Esophagus squamous epithelium (tissue), 5 donors: Measurements from ENCODE around the gene THYN1. TPM values are rescaled to one million over a fixed set of nuclear protein-coding genes. Genes with fewer than 3 reads are reported as not detected.

Source experiments
- DNase-seq: peaks from one replicate; lab custom pipeline; 2025; lab: John Stamatoyannopoulos, UW
- H3K27ac ChIP-seq, 4 donors: fragments of 200-600 bp; sonication (generic); one replicate each; pipeline ENCODE4 v1.5.1; 2016 to 2019; ENCODE audit warnings: mild to moderate bottlenecking in 1 of 4
- H3K27me3 ChIP-seq, 4 donors: fragments of 200-600 bp; sonication (generic); 1 replicate in 3 of 4; 2 replicates in 1 of 4; pipeline versions ENCODE4 v1.5.1 to v1.6.0; 2017 to 2021; ENCODE audit warnings: antibody characterized with exemption in 1 of 4
- H3K36me3 ChIP-seq, 3 donors: fragments of 200-600 bp; sonication (generic); one replicate each; pipeline ENCODE4 v1.5.1; 2016 to 2019
- H3K4me1 ChIP-seq, 3 donors: fragments of 200-600 bp; sonication (generic); one replicate each; pipeline ENCODE4 v1.5.1; 2017 to 2019
- H3K4me3 ChIP-seq, 4 donors: fragments of 200-600 bp; sonication (generic); 1 replicate in 3 of 4; 2 replicates in 1 of 4; pipeline ENCODE4 v1.5.1; 2016 to 2019; ENCODE audit warnings: mild to moderate bottlenecking in 2 of 4, moderate library complexity in 1 of 4
- H3K9me3 ChIP-seq, 3 donors: fragments of 200-600 bp; sonication (generic); one replicate each; pipeline ENCODE4 v1.5.1; 2016 to 2019
- CTCF ChIP-seq, 6 experiments: fragments of 450-650 bp in 4 of 6; fragments of 200-600 bp in 2 of 6; sonication (generic) in 2 of 6; IDR thresholded peaks; one replicate each; pipeline ENCODE4 v1.5.1; 2016 to 2019; ENCODE audit warnings: antibody characterized with exemption in 6 of 6, mild to moderate bottlenecking in 4 of 6, moderate library complexity in 4 of 6
- POLR2A ChIP-seq, 4 donors: fragments of 450-650 bp; IDR thresholded peaks; one replicate each; pipeline ENCODE4 v1.6.1; 2017; ENCODE audit warnings: antibody characterized with exemption in 4 of 4, mild to moderate bottlenecking in 4 of 4, moderate library complexity in 3 of 4
- WGBS, 2 donors: methylation state at CpG; one replicate each; pipeline ENCODE4 v1.1.5; 2018; 5-methylcytosine and 5-hydroxymethylcytosine counted together
- intact Hi-C: fragments of 100-400 bp; cut with DNase I; formaldehyde crosslinking; loops from one replicate; pipeline ENCODE4 v1.15.0; 2022
- total RNA-seq, 4 donors: library from RNA; depleted of rRNA; stranded (reverse); fragments of >200 nt; gene quantifications; one replicate each; pipeline ENCODE4 v1.1.0, GENCODE V29; 2016
- donor health status: DM: yes; HTN: yes; CAD: no.

The THYN1 gene
- total RNA-seq, 4 donors from 2014 or later = 15.7 to 34.2 (median 26.2) TPM

DNA sequence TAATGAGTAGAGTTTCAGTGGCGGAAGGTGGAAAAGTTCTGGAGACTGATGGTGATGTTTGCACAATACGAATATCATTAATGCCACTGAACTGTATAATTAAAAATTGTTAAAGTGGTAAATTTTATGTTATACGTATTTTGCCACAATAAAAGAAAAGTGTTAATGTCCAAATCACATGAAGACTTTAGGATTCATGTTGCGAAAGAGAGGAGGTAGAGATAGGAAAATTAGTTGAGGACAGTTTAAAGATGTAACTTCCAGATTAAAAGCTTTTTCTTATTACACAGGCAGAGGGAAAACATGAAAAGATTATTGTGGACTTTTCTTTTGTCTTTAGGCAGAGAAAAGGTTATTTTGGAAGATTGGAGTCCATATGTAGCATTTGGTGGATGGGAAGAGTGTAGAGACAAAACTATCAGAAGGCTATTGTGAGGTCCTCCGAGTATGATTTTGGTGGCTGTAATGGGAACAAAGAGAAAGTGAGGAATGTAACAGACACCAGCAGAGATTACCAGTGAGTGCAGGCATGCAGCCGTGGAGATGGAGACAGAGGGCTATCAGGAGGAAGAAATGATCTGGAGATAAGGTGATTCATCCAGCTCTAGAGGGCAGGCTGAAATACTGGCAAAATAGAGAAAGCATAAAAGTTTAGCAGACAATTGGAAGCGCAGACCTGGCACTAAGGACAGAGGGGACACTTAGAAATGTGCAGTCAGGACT is 16.2 kb downstream of the THYN1 start:
- H3K9me3 ChIP-seq = no peaks in the 10 kb centered on the region
- H3K4me3 ChIP-seq = no peak overlapping the region
- DNase-seq = no peak
- no peaks in the 10 kb centered on the region for H3K27me3 ChIP-seq
- intact Hi-C loops = no loop called here
- peaks cover 0 to 7% (median 0%) of the 10 kb centered on the region in 3 donors for H3K4me1 ChIP-seq
- H3K27ac ChIP-seq = no peak overlapping the region
- TF ChIP-seq POLR2A (IDR thresholded peaks at IDR 0.05) (no peak), CTCF (IDR thresholded peaks at IDR 0.05) (no peak)
- 87 to 91% methylated on average over 7 of the region's 7 CpGs for WGBS, 2 donors
- peaks cover 0 to 83% (median 12%) of the 10 kb centered on the region in 3 donors for H3K36me3 ChIP-seq

- H3K27ac ChIP-seq = no peak overlapping the region
- intact Hi-C loops = no loop called here
- no peak overlapping the region for H3K4me3 ChIP-seq
- 90 to 98% methylated on average over 3 of the region's 3 CpGs for WGBS, 2 donors
- TF ChIP-seq CTCF (IDR thresholded peaks at IDR 0.05) (no peak), POLR2A (IDR thresholded peaks at IDR 0.05) (no peak)
- H3K27me3 ChIP-seq = no peaks in the 10 kb centered on the region
- peaks cover 0 to 71% (median 10%) of the 10 kb centered on the region in 3 donors for H3K36me3 ChIP-seq
- no peak for DNase-seq
- H3K9me3 ChIP-seq = no peaks in the 10 kb centered on the region
- H3K4me1 ChIP-seq = peaks cover 0 to 18% (median 7%) of the 10 kb centered on the region in 3 donors
Measured at GRCh38 chr11:134235399-134235798, 17.8 kb downstream of the THYN1 start.

GRCh38 chr11:134233729-134234179 is 19.4 kb downstream of the THYN1 start:
- no peak for TF ChIP-seq POLR2A (IDR thresholded peaks at IDR 0.05)
- TF ChIP-seq CTCF (IDR thresholded peaks at IDR 0.05) = no peak
- intact Hi-C loops = no loop called here
- Histone ChIP-seq H3K27ac (no peak overlapping the region), H3K27me3 (no peaks in the 10 kb centered on the region), H3K4me1 (peaks cover 0 to 31% (median 7%) of the 10 kb centered on the region in 3 donors), H3K4me3 (no peak overlapping the region), H3K36me3 (peaks cover 0 to 58% (median 0%) of the 10 kb centered on the region in 3 donors), H3K9me3 (no peaks in the 10 kb centered on the region)
- 98 to 100% methylated on average over 4 of the region's 4 CpGs for WGBS, 2 donors
- no peak for DNase-seq

DNA sequence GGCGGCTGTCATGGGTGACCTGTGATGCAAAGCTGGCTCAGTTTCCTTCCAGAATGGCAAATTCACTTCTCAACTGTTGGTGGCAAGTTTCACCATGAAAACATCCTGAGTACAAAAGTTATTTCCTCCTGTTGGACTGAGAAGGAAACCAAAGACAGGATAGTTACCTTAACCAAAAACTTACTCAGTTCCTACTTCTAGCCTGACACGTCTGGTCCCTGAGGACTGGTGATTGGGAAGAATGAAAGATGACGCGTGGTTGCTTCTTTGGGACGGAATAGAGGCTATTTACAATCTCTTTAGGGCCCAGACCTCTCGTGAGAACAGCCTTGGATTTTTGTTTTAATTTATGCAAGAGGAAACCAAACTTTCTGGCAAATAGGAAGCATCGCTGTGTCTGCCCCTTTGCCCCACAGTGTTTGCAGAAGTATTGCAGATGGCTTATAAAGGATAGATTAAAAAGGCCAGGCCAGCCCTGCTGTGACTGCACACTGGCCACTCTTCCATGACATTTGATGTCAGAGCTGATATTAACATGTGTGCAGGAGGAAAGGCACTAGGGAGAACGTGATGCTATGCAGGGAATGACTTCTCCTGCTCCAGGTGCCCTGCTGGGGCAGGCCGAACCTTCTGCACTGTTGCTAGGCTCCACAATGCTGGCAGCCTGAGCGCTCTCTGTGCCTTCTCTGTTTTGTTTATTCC is 21.0 kb downstream of the THYN1 start:
- intact Hi-C loops = no loop called here
- peaks cover 0 to 39% (median 7%) of the 10 kb centered on the region in 3 donors for H3K4me1 ChIP-seq
- no peaks in the 10 kb centered on the region for H3K9me3 ChIP-seq
- no peak for TF ChIP-seq CTCF (IDR thresholded peaks at IDR 0.05)
- no peak for TF ChIP-seq POLR2A (IDR thresholded peaks at IDR 0.05)
- no peak for DNase-seq
- no peaks in the 10 kb centered on the region for H3K27me3 ChIP-seq
- H3K36me3 ChIP-seq = peaks cover 0 to 42% (median 0%) of the 10 kb centered on the region in 3 donors
- 59 to 69% methylated on average over 9 to 10 of the region's 10 CpGs for WGBS, 2 donors
- H3K27ac ChIP-seq = no peak overlapping the region
- no peak overlapping the region for H3K4me3 ChIP-seq

DNA sequence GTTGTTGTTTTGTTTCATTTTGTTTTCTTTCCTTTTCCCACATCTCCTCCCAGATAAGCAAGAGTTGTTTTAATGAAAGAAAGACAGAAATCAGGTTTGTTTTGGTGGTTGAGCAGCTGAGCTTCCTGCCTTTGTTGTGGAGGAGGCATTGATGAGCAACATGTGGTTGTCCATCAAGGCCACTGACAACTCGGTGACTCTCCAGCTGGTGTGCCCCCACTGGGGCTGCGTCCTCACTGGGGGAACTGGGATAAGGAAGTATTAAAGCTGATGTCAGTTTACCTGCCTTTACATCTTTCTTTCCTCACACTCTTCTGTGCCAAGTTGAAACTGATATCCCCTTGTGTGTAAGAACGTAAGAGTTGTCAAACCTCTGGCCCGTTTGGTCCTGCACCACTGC is 22.8 kb downstream of the THYN1 start:
- WGBS, 2 donors = 70 to 81% methylated on average over 4 of the region's 4 CpGs
- H3K27ac ChIP-seq = no peak overlapping the region
- peaks cover 0 to 24% (median 0%) of the 10 kb centered on the region in 3 donors for H3K36me3 ChIP-seq
- H3K4me1 ChIP-seq = peaks cover 16 to 57% (median 20%) of the 10 kb centered on the region in 3 donors
- DNase-seq = no peak
- no peak for TF ChIP-seq CTCF (IDR thresholded peaks at IDR 0.05)
- TF ChIP-seq POLR2A (IDR thresholded peaks at IDR 0.05) = no peak
- no peaks in the 10 kb centered on the region for H3K9me3 ChIP-seq
- intact Hi-C loops = no loop called here
- no peak overlapping the region for H3K4me3 ChIP-seq
- H3K27me3 ChIP-seq = no peaks in the 10 kb centered on the region
